HEK293T (cell line): ENCODE results near the gene SNRPB.

ENCODE experiments used
- CTCF ChIA-PET: fragments of 350-600 bp; formaldehyde crosslinking; extraction: SDS; loops from one replicate; lab custom pipeline; 2021; ENCODE audit warnings: antibody characterized with exemption, inconsistent platforms; lab: Yijun Ruan, JAX
- POLR2A ChIA-PET: fragments of 350-600 bp; formaldehyde crosslinking; extraction: SDS; loops from one replicate; lab custom pipeline; 2020; ENCODE audit warnings: antibody characterized with exemption, inconsistent platforms; lab: Yijun Ruan, JAX
- DNase-seq: peaks from one replicate; pipeline ENCODE4 v3.0.0; 2012; ENCODE audit warnings: mixed read lengths; ENCODE audit errors: extremely low spot score
- ARNT ChIP-seq: fragments of 450-650 bp; IDR thresholded peaks from 2 replicates; pipeline ENCODE4 v1.6.1; 2017; ENCODE audit warnings: mild to moderate bottlenecking
- BHLHE40 ChIP-seq: fragments of 450-650 bp; IDR thresholded peaks from 2 replicates; pipeline ENCODE4 v1.6.1; 2016; ENCODE audit warnings: mild to moderate bottlenecking, moderate library complexity, borderline replicate concordance
- CTBP1 ChIP-seq: fragments of 450-650 bp; IDR thresholded peaks from 2 replicates; pipeline ENCODE4 v1.6.1; 2016; ENCODE audit warnings: borderline replicate concordance
- ELF4 ChIP-seq: fragments of 450-650 bp; IDR thresholded peaks from 2 replicates; pipeline ENCODE4 v1.6.1; 2017; ENCODE audit warnings: antibody characterized with exemption
- FOXK2 ChIP-seq: fragments of 450-650 bp; IDR thresholded peaks from 2 replicates; pipeline ENCODE4 v1.6.1; 2016; ENCODE audit warnings: mild to moderate bottlenecking
- FOXM1 ChIP-seq: fragments of 450-650 bp; IDR thresholded peaks from 2 replicates; pipeline ENCODE4 v1.6.1; 2017; ENCODE audit warnings: mild to moderate bottlenecking, borderline replicate concordance
- HDGF ChIP-seq: fragments of 450-650 bp; IDR thresholded peaks from 2 replicates; pipeline ENCODE4 v1.6.1; 2017; ENCODE audit warnings: antibody characterized with exemption, borderline replicate concordance
- L3MBTL2 ChIP-seq: fragments of 450-650 bp; conservative IDR thresholded peaks from 2 replicates; pipeline ENCODE4 v1.6.1; 2016; ENCODE audit warnings: mild to moderate bottlenecking
- LEF1 ChIP-seq: fragments of 450-650 bp; IDR thresholded peaks from 2 replicates; pipeline ENCODE4 v1.6.1; 2017; ENCODE audit warnings: mild to moderate bottlenecking, borderline replicate concordance
- NFRKB ChIP-seq: fragments of 450-650 bp; IDR thresholded peaks from 2 replicates; pipeline ENCODE4 v1.6.1; 2016; ENCODE audit warnings: mild to moderate bottlenecking, moderate library complexity
- SP1 ChIP-seq: fragments of 450-650 bp; IDR thresholded peaks from 2 replicates; pipeline ENCODE4 v1.6.1; 2017
- SUZ12 ChIP-seq: fragments of 450-650 bp; IDR thresholded peaks from 2 replicates; pipeline ENCODE4 v1.6.1; 2016; ENCODE audit warnings: mild to moderate bottlenecking
- TARDBP ChIP-seq: fragments of 450-650 bp; IDR thresholded peaks from 2 replicates; pipeline ENCODE4 v1.6.1; 2016
- ZNF384 ChIP-seq: fragments of 450-650 bp; IDR thresholded peaks from 2 replicates; pipeline ENCODE4 v1.6.1; 2016
- TF ChIP-seq, protein P1 (sequence below): fragments of 450-650 bp; IDR thresholded peaks from 2 replicates; pipeline ENCODE4 v1.6.1; 2016

Gene SNRPB

DNA sequence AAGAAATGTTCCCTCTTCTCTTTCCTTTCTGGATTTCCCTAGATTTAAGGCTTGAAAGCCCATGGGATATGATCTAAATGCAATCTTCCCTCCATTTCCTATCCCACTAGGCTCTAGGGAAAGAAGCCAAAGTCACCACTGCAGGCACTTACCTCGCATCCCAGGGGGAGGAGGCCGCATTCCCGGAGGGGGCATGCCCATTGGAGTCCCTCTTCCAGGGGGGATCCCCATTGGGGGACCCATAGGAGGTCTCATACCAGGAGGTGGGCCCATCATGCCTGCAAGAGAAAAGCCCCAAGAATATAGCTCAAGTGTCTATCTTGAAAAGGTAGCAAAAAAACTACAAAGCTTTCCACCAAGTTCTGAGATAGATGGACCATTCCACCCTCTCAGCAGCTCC is 8.1 kb downstream of the SNRPB start:
- TF ChIP-seq FOXK2, result no peak
- no peak for TF ChIP-seq LEF1
- TF ChIP-seq SP1, result no peak
- no peak for TF ChIP-seq HDGF
- no peak for TF ChIP-seq CTBP1
- no peak for TF ChIP-seq FOXM1
- no peak for TF ChIP-seq TARDBP
- TF ChIP-seq ARNT, result no peak
- no peak for TF ChIP-seq SUZ12
- no peak for TF ChIP-seq BHLHE40
- TF ChIP-seq, protein P1, sequence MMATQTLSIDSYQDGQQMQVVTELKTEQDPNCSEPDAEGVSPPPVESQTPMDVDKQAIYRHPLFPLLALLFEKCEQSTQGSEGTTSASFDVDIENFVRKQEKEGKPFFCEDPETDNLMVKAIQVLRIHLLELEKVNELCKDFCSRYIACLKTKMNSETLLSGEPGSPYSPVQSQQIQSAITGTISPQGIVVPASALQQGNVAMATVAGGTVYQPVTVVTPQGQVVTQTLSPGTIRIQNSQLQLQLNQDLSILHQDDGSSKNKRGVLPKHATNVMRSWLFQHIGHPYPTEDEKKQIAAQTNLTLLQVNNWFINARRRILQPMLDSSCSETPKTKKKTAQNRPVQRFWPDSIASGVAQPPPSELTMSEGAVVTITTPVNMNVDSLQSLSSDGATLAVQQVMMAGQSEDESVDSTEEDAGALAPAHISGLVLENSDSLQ, result no peak
- ChIA-PET CTCF (no interaction called here), POLR2A (interaction anchor here (0.9 kb wide), 2 partner anchors 179 to 189 kb away, joined by 3 read pairs; no protein-coding TSS in a partner anchor)
- no peak for DNase-seq

DNA sequence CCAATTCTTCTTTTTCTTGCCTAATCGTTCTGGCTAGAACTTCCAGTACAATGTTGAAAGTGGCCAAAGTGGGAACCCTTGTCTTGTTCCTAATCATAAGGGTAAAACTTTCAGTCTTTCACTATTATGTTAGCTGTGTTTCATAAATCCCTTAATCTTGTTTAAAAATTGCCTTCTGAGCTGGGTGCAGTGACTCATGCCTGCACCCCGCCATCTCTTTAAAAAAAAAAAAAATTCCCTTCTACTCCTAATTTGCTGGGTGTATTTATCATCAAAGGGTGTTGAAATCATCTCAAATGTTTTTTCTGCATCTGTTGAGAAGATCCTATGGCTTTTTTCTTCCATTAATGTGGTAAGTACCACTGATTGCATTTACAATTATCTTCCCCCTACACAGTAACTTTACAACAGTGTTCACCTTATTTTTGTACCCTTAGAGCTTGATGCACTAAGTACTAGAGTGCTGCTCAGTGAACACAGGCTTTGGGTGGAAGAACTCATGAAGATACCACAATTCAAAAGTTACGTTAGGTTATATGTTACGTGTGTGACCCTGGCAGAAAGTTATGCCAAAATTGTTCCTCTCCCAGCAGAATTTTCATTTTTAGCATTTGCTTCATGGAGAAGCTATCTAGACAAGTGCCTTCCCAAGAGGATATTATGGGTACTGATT is 9.7 kb downstream of the SNRPB start:
- CTCF ChIA-PET, result interaction anchor here (0.7 to 1.2 kb wide), 3 partner anchors 61 to 1685 kb away, joined by 3 read pairs; no protein-coding TSS in a partner anchor
- DNase-seq, result no peak
- TF ChIP-seq FOXM1 (no peak), SUZ12 (no peak), SP1 (no peak), LEF1 (no peak), BHLHE40 (no peak), TARDBP (no peak), ELF4 (no peak), ARNT (no peak), HDGF (no peak)
- POLR2A ChIA-PET, result interaction anchor here (0.6 to 2.4 kb wide), 3 partner anchors 8 to 837 kb away, joined by 3 to 12 read pairs (median 5); partner anchors contain the start of gene SNRPB

DNA sequence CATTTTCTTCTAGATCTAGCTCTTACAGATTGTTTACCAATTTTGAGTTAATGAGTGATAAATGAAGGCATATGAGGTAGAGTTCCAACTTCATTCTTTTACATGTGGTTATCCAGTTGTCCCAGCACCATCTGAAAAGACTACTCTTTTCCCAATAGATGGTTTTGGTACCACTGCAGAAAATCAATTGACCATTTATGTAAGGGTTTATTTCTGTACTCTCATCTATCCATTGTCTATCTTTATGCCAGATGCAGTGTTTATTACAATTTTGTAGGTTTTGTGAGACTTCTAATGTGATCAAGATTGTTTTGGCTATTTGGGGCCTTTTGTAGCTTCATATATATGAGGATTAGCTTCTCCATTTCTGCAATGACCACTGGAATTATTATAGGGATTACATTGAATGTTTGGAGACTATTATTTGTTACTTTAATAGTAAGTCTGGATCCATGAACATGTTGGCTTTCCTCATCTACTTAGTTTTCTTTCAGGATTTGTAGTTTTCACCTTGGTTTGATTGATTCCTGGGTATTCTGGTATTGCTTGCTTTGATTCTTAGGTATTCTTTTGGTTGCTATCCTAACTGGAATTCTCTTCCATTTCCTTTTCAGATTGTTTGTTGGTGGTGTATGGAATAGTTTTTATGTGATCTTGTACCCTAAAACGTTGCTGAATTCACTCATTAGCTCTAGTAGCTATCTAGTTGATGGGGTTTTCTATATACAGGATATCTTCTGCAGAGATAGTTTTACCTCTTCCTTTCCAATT is 10.4 kb downstream of the SNRPB start:
- POLR2A ChIA-PET, result interaction anchor here (0.6 to 2.4 kb wide), 2 partner anchors 9 to 838 kb away, joined by 3 to 12 read pairs; no protein-coding TSS in a partner anchor
- CTCF ChIA-PET, result interaction anchor here (0.7 to 1.2 kb wide), 2 partner anchors 253 to 1684 kb away, joined by 3 read pairs; no protein-coding TSS in a partner anchor

DNA sequence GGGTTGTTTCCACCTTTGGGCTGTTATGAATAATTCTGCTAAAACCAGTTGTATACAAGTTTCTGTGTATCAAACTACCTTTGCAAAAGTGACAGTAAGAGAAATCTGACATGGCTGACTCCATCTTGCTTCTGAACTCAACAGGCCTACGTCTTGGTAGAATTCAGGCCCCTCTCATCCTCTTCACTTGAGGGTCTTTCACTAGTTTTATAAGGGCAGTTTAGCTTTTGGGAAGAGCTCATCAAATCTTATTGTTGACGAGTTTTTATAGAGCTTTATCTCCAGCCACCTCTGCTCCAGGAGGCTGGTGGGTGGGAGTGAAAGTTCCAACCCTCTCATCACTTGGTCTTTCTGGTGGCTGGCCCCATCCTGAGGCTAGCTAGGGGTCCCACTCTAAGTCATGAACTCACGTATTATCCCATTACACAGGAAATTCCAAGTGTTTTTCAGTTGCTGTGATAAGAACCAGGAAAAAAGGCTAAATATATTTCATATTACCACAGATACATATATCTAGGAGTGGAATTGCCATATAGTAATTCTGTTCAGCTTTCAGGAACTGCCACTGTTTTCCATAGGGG is 11.6 kb downstream of the SNRPB start:
- TF ChIP-seq CTBP1 (no peak), SUZ12 (no peak), ZNF384 (no peak), FOXK2 (no peak), L3MBTL2 (no peak), BHLHE40 (no peak), HDGF (no peak), SP1 (no peak), FOXM1 (no peak), LEF1 (no peak), NFRKB (no peak), ELF4 (no peak; the same call in 1 of the 2 replicates)
- TF ChIP-seq, protein P1, result no peak
- ChIA-PET POLR2A (interaction anchor here (0.9 kb wide), 1 partner anchor 12 kb away, joined by 4 read pairs; the partner anchor contains the start of gene SNRPB), CTCF (interaction anchor here (1.0 kb wide), 1 partner anchor 215 kb away, joined by 3 read pairs; no protein-coding TSS in a partner anchor)
- no peak for DNase-seq

More for the DNA sequence above, 10.4 kb downstream of the SNRPB start:
- TF ChIP-seq SUZ12 (no peak), LEF1 (no peak), BHLHE40 (no peak), HDGF (no peak), TARDBP (no peak), SP1 (no peak), FOXM1 (no peak), ZNF384 (no peak), CTBP1 (no peak), L3MBTL2 (no peak; the same call in 1 of the 2 replicates)
- TF ChIP-seq, protein P1, result no peak
- DNase-seq, result no peak

DNA sequence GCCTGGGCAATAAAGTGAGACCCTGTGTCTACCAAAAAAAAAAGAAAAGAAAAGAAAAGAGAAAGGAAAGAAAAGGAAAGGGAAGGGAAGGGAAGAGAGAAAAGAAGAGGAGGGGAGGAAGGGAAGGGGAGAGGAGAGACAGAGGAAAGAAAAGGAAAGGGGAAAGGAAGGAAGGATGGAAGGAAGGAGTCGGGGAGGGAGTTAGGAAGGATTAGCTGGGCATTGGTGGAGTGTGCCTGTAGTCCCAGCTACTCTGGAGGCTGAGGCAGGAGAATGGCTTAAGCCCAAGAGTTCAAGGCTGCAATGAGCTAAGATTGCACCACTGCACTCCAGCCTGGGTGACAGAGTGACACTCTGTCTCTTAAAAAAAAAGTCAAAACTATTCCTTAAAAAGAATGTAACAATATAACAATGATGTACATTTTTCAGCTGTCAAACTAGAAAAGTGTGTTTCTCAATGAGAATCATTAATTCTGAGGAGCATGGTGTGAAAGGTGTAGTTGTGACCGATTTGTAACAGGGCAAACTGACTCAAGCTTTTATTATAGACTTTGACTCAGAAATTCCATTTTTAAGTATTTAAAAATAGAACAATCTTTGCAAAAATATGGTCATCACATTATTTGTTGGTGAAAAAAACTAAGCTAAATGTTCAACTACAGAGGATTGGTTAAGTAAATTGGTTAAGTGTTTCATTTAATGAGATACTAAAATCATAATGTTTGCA is 14.7 kb downstream of the SNRPB start:
- CTCF ChIA-PET, result interaction anchor here (0.6 to 1.0 kb wide), 4 partner anchors 13 to 189 kb away, joined by 3 to 4 read pairs (median 4); no protein-coding TSS in a partner anchor
- no peak for DNase-seq
- TF ChIP-seq FOXK2 (no peak), BHLHE40 (no peak), FOXM1 (no peak)
- POLR2A ChIA-PET, result no interaction called here
